NCI-H128 (cell line): ENCODE results near the gene CCND1.
"Not testable (repeated sequence)": the region's sequence is repeated elsewhere in the genome, so short reads cannot be mapped to it uniquely, and the experiment has no call there.

Source experiments
- DNase-seq: peaks from one replicate; lab custom pipeline; 2025; ENCODE audit not compliant: unreplicated experiment; lab: John Stamatoyannopoulos, UW

CCND1 gene

GRCh38 chr11:69617682-69618081, 23.3 kb upstream of the CCND1 start:
- DNase-seq: no peak

GRCh38 chr11:69618237-69618636, 22.7 kb upstream of the CCND1 start:
- no peak for DNase-seq

- DNase-seq: no peak
Measured at GRCh38 chr11:69620683-69621290, 20.2 kb upstream of the CCND1 start.

GRCh38 chr11:69622097-69622681, 18.8 kb upstream of the CCND1 start:
- not testable (repeated sequence) for DNase-seq

GRCh38 chr11:69624293-69624692, 16.7 kb upstream of the CCND1 start:
- no peak for DNase-seq

- no peak for DNase-seq
Measured at GRCh38 chr11:69625476-69625875, 15.5 kb upstream of the CCND1 start.

GRCh38 chr11:69627551-69627950, 13.4 kb upstream of the CCND1 start:
- no peak for DNase-seq

- no peak for DNase-seq
Measured at GRCh38 chr11:69630017-69630416, 10.9 kb upstream of the CCND1 start.

GRCh38 chr11:69630424-69630823, 10.5 kb upstream of the CCND1 start:
- no peak for DNase-seq

GRCh38 chr11:69632900-69633299, 8.1 kb upstream of the CCND1 start:
- DNase-seq: no peak

GRCh38 chr11:69634069-69634468, 6.9 kb upstream of the CCND1 start:
- no peak for DNase-seq

GRCh38 chr11:69634590-69634989, 6.4 kb upstream of the CCND1 start:
- DNase-seq: no peak

- DNase-seq: no peak
Measured at GRCh38 chr11:69635195-69635594, 5.8 kb upstream of the CCND1 start.

GRCh38 chr11:69635804-69636511, 5.0 kb upstream of the CCND1 start:
- no peak for DNase-seq

GRCh38 chr11:69636512-69637197, 4.3 kb upstream of the CCND1 start:
- no peak for DNase-seq

- no peak for DNase-seq
Measured at GRCh38 chr11:69637198-69637940, 3.6 kb upstream of the CCND1 start.

GRCh38 chr11:69637941-69638871, 2.8 kb upstream of the CCND1 start:
- no peak for DNase-seq

GRCh38 chr11:69638941-69639681, 1.8 kb upstream of the CCND1 start:
- peak; percentile 38 for DNase-seq

GRCh38 chr11:69639831-69640230, 1.1 kb upstream of the CCND1 start:
- DNase-seq: no peak
